ENCODE data around the gene GPR146.

Gene GPR146

GRCh38 chr7:1011297-1012003 is 32.9 kb upstream of the GPR146 start:
- DNase-seq (ENCODE audit: low read depth), result no peak

DNA sequence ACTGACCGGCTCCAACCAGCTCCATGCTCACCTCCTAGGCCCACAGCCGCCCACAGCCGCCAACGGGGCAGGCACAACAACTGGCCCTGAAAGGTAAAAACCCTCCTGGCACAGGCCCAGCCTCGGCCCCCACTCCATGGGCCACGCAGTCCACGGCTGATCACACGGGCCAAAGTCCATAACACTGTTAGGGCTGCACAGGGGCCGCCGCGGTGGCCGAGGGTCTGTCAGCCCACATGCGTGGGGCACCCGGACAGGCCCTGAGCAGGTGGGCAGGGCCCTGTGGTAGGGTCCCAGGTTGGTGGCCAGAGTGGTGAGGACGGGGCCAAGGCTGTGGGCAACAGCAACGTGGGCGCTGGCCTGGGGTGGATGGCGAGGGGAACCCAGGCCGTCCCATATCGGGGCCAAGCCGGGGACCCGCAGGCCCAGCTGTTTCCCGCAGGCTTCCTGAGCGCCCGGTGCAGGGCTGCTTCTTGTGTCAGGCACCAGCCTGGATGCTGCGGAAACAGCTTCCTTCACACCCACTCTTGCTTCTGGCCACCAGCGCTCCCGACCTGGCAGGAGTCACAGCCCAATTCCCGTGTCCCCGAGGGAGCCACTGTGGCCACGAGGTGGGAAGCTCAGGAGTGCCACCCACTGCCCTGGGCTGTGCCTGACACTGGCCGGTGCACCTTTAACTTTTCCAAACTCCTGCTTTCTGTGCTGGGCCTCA is 32.2 kb upstream of the GPR146 start:
- no peak for DNase-seq (ENCODE audit: low read depth)

DNA sequence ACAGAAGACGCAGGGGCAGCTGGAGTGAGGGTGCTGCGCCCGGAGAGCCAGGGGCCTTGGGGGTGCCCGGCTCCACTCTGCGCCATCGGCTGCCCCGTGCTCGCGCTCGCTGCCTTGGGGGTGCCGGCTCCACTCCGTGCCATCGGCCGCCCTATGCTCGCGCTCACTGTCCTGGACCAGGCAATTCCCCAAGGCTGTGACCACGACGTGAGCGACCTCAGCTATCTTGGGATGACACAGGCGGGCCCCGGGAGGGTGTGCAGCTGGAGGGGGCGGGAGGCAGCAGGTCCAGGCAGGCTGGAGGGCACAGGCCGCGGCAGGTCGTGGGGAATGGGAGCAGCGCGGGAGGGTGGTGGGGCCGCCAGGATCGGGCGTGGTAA is 31.6 kb upstream of the GPR146 start:
- no peak for DNase-seq (ENCODE audit: low read depth)

- DNase-seq (ENCODE audit: low read depth), result no peak
These were observed 30.8 kb upstream of the GPR146 start for GRCh38 chr7:1013581-1013980.

DNA sequence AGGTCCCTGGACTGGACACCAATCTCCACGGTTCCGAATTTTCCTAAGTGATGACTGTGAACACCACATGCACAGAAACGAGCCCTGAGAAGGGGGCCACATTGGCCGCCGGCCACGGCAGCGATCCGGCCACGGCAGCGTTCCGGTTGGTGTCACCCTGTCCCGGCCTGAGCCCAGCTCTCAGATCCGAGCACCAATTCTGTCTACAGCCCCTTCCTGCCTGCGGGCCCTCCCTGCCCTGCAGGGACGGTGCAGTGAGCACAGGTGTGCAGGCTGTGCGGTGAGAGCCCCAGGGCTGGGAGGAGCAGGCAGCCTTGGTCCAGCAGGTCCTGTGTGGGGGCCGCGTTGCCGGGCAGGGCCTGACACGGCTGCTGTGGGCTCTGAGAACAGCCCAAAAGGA is 29.7 kb upstream of the GPR146 start:
- DNase-seq (ENCODE audit: low read depth), result no peak

GRCh38 chr7:1015196-1016121 is 28.9 kb upstream of the GPR146 start:
- DNase-seq (ENCODE audit: low read depth), result no peak

- DNase-seq (ENCODE audit: low read depth), result no peak
These were observed 27.5 kb upstream of the GPR146 start for GRCh38 chr7:1016577-1017531.

DNA sequence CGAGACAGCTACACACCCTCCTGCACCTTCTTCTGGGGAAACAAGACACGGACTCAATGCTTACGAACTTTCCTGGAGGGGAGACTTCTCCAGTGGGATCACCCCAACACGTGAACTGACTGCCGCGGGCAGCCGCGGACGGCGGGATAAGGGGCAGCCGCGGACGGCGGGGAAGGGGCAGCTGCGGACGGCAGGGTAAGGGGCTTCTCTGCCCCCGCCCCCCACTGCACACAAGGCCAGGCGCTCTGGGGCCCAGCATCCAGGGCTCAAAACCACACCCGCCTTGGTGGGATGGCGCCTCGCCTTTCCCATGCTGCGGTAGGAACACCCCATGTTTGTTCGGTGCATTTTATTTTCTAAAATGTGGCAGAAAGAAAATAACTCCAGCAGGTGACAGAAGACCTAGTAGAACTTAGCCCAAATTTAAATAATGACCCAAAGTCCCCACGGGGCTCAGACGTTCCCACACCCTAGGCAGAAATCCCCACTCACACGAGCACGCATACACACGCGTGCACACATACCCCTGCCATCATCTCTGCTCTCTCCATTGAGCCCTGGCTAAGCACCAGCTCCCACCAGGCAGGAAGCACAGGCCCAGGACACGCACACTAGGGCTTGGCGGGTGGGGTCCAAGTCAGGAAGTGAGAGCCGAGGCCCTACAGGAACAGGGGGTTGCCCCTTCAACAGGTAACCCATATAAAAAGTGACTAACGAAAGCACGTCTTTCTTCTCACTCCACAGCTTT is 26.6 kb upstream of the GPR146 start:
- no peak for DNase-seq (ENCODE audit: low read depth)

DNA sequence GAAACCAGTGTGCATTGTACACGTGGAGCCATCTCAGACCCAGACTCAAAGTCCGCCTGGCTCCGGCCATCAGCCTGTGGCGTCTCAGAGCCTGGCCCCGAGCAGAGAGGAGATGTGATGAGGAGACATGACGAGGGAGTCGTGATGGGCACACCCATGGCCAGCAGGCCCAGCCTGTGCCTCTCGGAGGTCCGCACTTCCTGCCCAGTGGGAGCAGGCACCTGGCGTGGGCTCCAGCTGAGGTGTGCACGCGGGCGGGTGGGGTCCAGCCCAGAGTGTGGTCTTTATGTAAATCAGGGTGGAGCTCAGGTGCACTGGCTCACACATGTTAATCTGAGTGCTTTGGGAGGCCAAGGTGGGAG is 26.0 kb upstream of the GPR146 start:
- DNase-seq (ENCODE audit: low read depth), result no peak

DNA sequence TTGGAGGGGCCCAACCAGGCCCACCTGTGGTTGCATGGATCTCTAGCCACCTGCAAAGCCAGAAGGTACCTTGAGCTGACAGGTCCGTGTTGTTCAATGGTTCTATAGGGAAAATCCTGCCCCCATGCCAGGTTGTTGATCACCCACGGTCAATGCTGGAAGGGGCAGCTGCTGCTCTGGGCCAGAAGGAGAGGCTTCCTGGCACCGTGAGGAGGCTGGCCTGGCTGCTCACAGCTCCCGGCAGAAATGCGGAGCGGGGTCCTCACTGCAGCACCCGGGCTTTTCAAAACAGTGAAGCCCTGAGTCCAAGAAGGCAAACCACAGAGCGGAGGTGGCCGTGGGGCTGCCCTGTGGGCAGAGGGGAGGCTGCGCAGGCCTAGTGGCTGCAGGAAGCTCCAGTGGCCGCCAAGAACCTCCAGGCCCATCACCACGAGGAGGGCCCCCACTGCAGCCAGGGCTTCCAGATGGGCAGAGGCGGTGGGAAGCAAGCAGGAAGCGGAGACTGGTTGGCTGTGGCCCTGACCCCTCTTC is 25.0 kb upstream of the GPR146 start:
- DNase-seq (ENCODE audit: low read depth), result no peak

DNA sequence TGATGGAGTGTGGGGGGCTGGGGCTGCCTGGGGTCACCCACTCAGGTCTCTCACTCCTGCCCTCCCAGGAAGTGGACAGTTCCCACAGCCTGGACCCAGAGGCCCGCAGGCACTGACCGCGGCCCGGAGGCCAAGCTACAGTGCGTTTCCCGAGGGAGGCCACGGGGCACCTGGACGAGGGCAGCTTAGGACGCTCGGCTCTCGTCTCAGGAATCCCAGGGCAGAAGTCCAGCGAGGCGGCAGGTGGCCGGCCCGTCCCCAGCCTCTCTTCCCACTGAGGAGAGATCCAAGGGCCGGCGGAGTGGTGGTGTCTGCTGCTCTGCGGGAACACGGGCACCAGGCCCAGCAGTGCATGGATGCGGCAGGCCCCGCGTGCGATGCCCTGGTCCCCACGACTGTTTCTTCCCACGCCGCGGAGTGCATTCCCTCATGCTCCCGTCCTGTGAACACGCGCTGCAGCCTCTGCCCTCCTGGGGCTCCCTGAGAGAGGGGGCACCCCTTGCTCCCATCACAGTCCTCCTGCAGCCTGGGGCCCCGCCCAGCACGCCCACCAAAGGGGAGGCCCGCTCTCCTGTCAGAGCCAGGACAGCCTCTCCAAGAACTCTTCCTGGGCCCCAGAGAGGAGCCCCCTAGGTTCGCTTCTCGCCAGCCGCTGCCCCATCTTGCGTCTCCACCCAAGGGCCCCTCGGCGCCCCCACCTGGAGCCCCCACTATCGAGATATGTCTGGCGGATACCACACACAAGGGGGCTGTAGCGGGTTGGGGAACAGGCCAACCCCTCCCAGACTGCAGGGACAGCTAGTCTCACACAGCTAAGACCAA is 24.3 kb upstream of the GPR146 start:
- no peak for DNase-seq (ENCODE audit: low read depth)

GRCh38 chr7:1020849-1021251 is 23.5 kb upstream of the GPR146 start:
- no peak for DNase-seq (ENCODE audit: low read depth)

DNA sequence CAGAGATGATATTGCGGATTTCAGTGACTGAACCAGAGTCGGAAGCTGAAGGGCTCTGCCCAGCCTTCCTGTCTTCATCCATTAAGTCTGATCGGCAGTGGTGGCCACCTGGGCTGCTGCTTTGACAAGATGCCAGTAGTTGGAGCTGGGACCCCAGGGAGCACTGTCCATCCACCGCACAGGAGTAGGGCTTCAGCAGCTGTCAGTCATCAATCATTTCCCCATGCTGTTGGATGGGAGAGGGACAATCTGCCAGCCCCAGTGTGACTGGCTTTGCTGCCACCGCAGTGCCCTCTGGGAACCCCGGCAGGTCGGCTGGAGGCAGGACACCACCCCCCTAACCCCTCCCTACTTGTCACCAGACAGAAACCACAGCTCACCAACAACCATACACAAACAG is 23.0 kb upstream of the GPR146 start:
- DNase-seq (ENCODE audit: low read depth), result no peak

DNA sequence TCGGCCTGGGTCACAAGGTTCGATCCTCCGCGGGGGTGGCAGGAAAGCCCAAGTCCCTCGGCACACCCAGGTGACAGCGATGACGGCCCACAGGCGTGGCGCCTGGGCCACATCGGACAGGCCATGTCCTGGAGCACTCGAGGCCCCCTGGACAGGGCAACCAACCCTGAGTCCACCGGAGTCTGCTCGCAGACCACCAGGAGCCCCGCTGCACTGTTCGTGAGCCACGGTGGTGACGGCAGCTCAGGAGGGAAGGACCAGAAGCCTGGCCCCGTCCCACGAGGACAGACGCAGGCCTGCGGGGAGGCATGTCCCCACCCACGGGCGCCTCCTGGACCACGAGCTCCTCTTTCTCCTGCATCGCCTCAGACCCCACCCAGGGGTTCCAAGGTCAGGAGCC is 22.4 kb upstream of the GPR146 start:
- no peak for DNase-seq (ENCODE audit: low read depth)

DNA sequence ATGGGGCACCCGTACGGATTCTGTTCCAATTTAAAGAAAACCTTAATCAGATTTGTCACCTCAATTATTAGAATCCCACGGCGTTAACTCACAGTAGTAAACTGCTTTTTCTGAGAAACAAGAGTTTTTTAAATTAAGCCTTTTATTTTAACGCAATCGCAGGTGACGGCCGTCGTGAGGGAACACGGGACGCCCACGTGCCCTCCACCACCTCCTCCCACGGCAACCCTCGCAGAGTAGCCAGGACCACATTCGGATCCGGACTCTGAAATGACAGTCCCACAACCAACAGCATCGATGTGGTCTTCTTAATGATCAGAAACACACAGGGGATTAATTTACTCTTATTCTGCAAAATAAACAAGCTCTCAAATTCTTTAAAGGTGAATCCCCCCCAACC is 22.0 kb upstream of the GPR146 start:
- no peak for DNase-seq (ENCODE audit: low read depth)

DNA sequence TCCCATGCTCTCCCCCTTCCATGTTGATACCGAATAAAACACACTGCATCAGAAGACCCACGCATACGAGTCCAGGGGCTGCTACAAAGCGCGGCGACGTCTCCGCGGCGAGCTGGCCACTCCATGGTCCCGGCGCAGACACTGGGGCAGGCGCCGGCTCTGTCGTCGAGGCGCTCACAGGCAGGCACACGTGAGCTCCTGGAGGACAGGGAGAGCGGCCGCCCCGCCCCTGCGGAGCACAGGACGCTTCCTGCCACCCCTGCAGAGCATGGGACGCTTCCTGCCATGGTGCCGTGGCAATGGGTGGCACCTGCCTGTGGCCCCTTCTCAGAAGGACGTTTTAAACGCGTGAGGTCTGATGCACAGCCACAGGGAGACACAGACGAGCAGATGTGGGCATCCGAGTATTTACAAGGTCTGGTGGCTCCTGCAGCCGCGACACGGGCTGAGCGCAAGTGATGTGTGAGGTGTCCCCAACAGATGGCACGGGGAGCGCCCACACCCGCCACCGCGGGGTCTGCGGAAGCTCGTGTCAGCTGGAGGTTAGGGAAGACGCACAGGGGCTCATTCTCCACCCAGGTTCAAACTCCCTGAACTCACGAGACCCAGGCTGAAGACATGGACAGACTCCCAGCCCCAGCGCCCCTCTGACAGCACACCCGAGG is 21.4 kb upstream of the GPR146 start:
- no peak for DNase-seq (ENCODE audit: low read depth)

DNA sequence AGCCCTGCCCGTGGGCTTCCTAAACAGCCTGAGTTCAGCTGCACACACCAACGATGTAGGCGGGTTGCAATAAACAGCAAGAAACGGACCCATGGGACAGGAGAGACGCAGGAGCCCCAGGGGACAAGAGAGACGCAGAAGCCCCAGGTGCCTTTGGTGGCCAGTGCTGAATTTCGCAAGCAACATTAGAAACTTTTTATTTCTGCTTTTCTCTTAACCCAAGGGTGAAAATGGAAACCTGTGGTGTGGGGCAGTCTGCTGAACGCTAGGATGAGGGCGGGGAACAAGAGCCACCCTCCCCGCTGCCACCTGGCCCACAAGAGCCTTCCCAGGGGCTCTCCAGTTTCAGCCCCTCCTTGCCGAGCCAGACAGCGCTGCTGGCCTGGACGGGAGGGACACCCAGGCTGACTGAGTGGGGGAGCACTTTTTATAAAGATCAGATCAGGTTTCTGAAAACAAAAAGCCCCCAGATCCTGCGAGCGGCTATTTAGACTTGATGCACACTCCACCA is 20.0 kb upstream of the GPR146 start:
- no peak for DNase-seq (ENCODE audit: low read depth)

DNA sequence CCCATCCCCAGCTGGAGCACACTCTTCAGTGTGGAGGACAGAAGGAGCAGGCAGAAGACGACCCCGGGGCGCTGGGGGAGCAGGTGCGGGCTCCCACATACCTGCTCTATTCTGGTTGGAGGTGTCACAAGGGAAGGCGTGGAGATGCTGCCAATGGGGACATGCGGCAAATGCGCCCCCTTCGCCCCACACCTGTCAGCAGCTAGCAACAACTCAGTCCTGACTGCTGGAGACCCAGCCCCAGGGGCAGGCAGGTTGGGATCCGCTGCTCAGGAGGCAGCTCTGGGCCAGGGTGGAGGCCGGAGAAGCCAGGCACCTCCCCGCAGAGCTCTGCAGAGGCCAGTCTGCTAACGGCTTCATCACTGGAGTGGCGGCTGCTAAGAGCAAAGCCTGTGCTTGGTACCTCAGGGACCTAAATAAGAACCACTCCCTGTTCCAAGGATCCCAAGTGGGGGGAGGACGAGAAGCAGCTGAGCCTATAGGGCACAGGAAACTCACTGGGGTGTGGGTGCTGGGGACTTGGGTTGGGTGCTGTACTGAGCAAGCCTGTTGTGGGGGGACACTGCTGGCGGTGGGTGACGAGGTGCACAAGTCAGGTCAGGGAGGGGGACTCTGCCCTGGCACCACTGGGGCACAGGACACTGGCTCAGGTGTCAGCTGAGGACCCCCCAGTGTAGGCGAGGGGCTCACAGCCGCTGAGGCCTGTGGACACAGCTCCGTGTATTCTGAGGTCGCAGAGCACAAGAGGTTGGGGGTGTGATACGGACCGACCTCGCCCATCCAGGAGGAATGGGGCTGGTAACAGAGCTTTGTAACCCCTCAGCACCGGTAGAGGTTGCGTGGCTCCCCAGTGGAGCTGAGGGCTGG is 19.2 kb upstream of the GPR146 start:
- no peak for DNase-seq (ENCODE audit: low read depth)
